BJ (cell line): ENCODE results near the gene SFXN5. TPM values are rescaled to one million over a fixed set of nuclear protein-coding genes. Genes with fewer than 3 reads are reported as not detected.

ENCODE experiments used
- CTCF ChIA-PET: fragments of 350-600 bp; formaldehyde crosslinking; extraction: SDS; loops from one replicate; lab custom pipeline; 2021; ENCODE audit warnings: antibody characterized with exemption, inconsistent platforms; lab: Yijun Ruan, JAX
- POLR2A ChIA-PET: fragments of 300-600 bp; sonication (Branson Sonifier 250); formaldehyde crosslinking; extraction: SDS; loops from one replicate; lab custom pipeline; 2021; ENCODE audit warnings: antibody characterized with exemption; lab: Charles Lee
- DNase-seq: peaks from one replicate; pipeline ENCODE4 v3.0.0-alpha.2; 2011; ENCODE audit warnings: low read depth
- H3K27me3 ChIP-seq: 2 replicates; pipeline ENCODE4 v1.6.0; 2011; ENCODE audit warnings: low read length; ENCODE audit not compliant: control insufficient read depth, insufficient read depth
- H3K36me3 ChIP-seq: 2 replicates; pipeline ENCODE4 v1.5.1; 2011; ENCODE audit warnings: low read length; ENCODE audit not compliant: control insufficient read depth, insufficient read depth
- H3K4me3 ChIP-seq: 2 replicates; pipeline ENCODE4 v1.5.1; 2011; ENCODE audit warnings: low read depth, mild to moderate bottlenecking, control low read depth, low read length
- polyA plus RNA-seq: library from polyadenylated mRNA; depleted of rRNA; stranded (reverse); fragments of >200 nt; gene quantifications from 2 replicates; pipeline ENCODE4 v1.2.3, GENCODE V29; 2011
- TF ChIP-seq, protein P1 (sequence below): IDR thresholded peaks from 2 replicates; pipeline ENCODE4 v1.5.1; 2011; ENCODE audit warnings: low read depth, mild to moderate bottlenecking, control low read depth, inconsistent platforms, low read length, moderate library complexity; ENCODE audit not compliant: insufficient read depth

Gene SFXN5
- polyA plus RNA-seq, 1 experiment = 11.5 TPM

GRCh38 chr2:73109431-73110167 lies 38.1 kb upstream of the SFXN5 start:
- Histone ChIP-seq H3K27me3 (no peaks in the 10 kb centered on the region), H3K4me3 (no peak overlapping the region), H3K36me3 (peaks cover 2% of the 10 kb centered on the region; the same call in 1 of the 2 replicates)
- TF ChIP-seq, protein P1, sequence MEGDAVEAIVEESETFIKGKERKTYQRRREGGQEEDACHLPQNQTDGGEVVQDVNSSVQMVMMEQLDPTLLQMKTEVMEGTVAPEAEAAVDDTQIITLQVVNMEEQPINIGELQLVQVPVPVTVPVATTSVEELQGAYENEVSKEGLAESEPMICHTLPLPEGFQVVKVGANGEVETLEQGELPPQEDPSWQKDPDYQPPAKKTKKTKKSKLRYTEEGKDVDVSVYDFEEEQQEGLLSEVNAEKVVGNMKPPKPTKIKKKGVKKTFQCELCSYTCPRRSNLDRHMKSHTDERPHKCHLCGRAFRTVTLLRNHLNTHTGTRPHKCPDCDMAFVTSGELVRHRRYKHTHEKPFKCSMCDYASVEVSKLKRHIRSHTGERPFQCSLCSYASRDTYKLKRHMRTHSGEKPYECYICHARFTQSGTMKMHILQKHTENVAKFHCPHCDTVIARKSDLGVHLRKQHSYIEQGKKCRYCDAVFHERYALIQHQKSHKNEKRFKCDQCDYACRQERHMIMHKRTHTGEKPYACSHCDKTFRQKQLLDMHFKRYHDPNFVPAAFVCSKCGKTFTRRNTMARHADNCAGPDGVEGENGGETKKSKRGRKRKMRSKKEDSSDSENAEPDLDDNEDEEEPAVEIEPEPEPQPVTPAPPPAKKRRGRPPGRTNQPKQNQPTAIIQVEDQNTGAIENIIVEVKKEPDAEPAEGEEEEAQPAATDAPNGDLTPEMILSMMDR = no peak
- POLR2A ChIA-PET = no interaction called here
- DNase-seq = no peak
- CTCF ChIA-PET = interaction anchor here (1.8 to 3.9 kb wide), 4 partner anchors 10 to 68 kb away, joined by 5 to 24 read pairs (median 11); no protein-coding TSS in a partner anchor

GRCh38 chr2:73107211-73107926 lies 35.9 kb upstream of the SFXN5 start:
- no peak overlapping the region for H3K4me3 ChIP-seq
- TF ChIP-seq, protein P1 = no peak
- H3K36me3 ChIP-seq = peaks cover 2% of the 10 kb centered on the region; the same call in 1 of the 2 replicates
- no peak for DNase-seq
- ChIA-PET CTCF (interaction anchor here (0.7 to 4.6 kb wide), 5 partner anchors 14 to 54 kb away, joined by 3 to 21 read pairs (median 5); no protein-coding TSS in a partner anchor), POLR2A (no interaction called here)
- no peaks in the 10 kb centered on the region for H3K27me3 ChIP-seq

GRCh38 chr2:73106791-73107190 lies 35.3 kb upstream of the SFXN5 start:
- ChIA-PET POLR2A (no interaction called here), CTCF (interaction anchor here (0.7 to 4.6 kb wide), 5 partner anchors 14 to 54 kb away, joined by 3 to 21 read pairs (median 5); no protein-coding TSS in a partner anchor)
- peaks cover 2% of the 10 kb centered on the region; the same call in 1 of the 2 replicates for H3K36me3 ChIP-seq
- H3K27me3 ChIP-seq = no peaks in the 10 kb centered on the region
- DNase-seq = no peak
- TF ChIP-seq, protein P1 = no peak
- no peak overlapping the region for H3K4me3 ChIP-seq

GRCh38 chr2:73105511-73105971 lies 34.0 kb upstream of the SFXN5 start:
- Histone ChIP-seq H3K4me3 (no peak overlapping the region), H3K27me3 (no peaks in the 10 kb centered on the region), H3K36me3 (peaks cover 2% of the 10 kb centered on the region; the same call in 1 of the 2 replicates)
- DNase-seq = no peak
- TF ChIP-seq, protein P1 = no peak
- POLR2A ChIA-PET = no interaction called here
- CTCF ChIA-PET = interaction anchor here (1.2 to 4.6 kb wide), 3 partner anchors 17 to 111 kb away, joined by 3 to 21 read pairs (median 8); no protein-coding TSS in a partner anchor

- no peak for DNase-seq
- no peak overlapping the region for H3K4me3 ChIP-seq
- no peaks in the 10 kb centered on the region for H3K27me3 ChIP-seq
- CTCF ChIA-PET = interaction anchor here (1.2 to 4.6 kb wide), 3 partner anchors 17 to 110 kb away, joined by 3 to 21 read pairs (median 8); no protein-coding TSS in a partner anchor
- TF ChIP-seq, protein P1 = no peak
- POLR2A ChIA-PET = no interaction called here
- peaks cover 2% of the 10 kb centered on the region; the same call in 1 of the 2 replicates for H3K36me3 ChIP-seq
Observed at GRCh38 chr2:73104933-73105332, 33.4 kb upstream of the SFXN5 start.
